ENCODE results near the gene XYLT1.
"Not testable (repeated sequence)": the region's sequence is repeated elsewhere in the genome, so short reads cannot be mapped to it uniquely, and the experiment has no call there.

The XYLT1 gene, protein sequence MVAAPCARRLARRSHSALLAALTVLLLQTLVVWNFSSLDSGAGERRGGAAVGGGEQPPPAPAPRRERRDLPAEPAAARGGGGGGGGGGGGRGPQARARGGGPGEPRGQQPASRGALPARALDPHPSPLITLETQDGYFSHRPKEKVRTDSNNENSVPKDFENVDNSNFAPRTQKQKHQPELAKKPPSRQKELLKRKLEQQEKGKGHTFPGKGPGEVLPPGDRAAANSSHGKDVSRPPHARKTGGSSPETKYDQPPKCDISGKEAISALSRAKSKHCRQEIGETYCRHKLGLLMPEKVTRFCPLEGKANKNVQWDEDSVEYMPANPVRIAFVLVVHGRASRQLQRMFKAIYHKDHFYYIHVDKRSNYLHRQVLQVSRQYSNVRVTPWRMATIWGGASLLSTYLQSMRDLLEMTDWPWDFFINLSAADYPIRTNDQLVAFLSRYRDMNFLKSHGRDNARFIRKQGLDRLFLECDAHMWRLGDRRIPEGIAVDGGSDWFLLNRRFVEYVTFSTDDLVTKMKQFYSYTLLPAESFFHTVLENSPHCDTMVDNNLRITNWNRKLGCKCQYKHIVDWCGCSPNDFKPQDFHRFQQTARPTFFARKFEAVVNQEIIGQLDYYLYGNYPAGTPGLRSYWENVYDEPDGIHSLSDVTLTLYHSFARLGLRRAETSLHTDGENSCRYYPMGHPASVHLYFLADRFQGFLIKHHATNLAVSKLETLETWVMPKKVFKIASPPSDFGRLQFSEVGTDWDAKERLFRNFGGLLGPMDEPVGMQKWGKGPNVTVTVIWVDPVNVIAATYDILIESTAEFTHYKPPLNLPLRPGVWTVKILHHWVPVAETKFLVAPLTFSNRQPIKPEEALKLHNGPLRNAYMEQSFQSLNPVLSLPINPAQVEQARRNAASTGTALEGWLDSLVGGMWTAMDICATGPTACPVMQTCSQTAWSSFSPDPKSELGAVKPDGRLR

DNA sequence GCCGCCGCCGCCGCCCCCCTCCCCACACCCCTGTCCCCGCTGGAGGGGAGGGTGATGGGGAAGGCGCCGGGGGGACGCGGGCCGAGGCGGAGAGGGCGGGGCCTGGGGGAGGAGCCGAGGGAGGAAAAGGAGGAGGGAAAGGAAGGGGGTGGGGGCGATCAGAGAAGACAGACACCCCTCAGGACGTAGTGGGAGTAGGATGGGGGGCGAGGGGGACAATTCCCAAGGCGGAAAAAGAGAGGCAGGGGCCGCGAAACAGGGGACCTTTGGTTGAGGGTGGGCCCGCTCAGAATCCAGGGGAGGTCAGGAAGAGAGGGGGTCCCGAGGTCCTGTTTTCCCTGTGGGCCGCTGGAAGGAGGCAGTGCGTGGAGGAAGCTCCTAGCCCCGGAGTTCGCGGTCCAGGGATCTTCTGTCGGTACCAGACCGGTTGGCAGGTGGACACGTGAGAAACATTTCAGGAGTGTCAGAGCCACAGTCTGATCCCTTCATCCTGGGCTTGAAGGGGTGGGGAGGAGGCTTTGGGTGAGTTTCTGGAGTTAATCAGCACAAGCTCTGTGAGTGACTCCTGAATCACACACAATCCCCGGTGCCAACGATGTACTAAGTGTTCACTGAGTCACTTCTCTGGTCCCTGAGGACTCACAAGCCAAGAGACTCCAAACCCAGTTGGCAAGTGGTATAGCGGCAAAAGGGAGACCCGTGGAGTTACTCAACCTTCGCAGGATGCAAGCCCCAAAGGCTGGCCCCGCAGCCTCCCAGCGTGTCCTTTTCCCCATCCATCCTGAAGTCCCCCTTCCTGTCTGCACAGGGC is at the start of gene XYLT1:
Gene XYLT1, minus strand, starts transcription at position 53 of the 811 bp plus-strand sequence. CDS start 164 bp downstream, outside the sequence.
- DNase-seq (ENCODE audit: low read depth) = peak; percentile 50

DNA sequence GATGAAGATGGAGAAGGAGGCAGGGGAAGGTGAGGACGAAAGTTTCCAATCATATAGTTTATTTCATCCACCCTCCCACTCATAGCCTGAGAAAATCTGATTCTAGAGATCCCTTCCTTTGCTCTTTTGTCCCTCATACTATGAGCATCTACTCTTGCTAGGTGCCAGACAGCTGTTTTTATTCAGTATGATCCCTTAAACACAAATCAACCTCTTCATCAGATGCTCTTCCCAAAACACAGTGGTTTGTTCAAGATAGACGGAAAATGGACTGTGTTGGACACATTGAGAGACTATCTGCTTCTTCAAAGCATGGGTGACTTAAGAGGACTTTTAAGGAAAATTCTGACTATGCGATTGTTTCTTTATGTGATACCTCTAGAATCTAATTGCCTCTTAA is 49.4 kb upstream of the XYLT1 start:
- DNase-seq (ENCODE audit: low read depth) = no peak

DNA sequence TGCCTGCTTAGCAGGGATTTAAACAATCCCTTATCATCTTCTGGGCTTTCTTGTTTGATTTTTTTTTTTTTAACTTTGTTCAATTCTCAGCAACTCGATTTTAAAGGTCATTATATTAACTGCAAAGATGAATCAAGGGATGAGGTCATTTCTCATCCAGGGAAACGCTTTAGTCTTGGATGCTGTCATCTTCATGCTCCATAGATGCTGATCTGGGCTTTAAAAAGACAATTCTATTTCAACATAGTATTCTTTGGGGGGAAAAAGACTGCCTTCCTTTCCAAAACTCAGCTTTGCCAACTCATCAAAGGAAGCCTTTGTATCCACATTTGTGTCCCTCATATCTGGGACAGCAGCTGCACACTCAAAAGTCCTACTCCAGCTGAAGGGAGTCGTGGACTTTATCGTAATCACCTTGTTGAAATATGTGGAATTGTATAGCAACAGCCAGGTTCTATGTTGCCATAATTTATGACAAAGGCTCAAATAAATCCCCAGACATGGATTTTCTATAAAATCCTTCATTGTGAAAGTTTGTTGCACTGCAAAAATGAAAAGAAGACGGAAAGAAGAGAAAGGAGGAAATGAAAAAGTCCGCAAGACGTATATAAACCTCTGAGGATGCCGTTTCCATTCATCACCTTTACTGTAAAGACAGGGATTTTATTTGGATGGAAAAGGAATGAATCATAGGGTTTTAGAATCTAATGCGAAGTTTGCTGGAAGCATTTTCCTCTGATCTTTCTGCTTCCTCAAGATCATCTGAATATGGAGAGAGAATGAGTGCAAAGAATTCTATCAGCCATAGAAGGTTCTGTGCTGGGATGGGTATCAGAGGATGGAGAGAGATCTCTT is 48.6 kb upstream of the XYLT1 start:
- no peak for DNase-seq (ENCODE audit: low read depth)

DNA sequence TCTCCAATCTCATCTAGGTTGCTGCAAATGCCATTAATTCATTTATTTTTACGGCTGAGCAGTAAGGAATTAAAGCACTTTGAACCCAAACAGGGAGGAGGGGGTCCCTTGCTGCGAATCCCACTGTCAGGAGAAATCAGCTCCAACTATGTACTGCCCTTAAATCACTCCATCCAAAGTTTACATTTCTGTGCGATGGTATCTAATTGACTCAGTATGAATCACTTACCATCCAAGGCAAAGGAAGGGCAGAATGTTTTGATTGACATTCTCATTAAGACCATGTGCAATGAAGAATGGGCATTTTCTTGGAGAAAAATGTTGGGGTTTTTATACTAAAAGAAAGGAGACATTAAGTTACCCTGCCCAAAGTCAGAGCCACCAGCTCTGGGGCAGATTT is 47.7 kb upstream of the XYLT1 start:
- no peak for DNase-seq (ENCODE audit: low read depth)

DNA sequence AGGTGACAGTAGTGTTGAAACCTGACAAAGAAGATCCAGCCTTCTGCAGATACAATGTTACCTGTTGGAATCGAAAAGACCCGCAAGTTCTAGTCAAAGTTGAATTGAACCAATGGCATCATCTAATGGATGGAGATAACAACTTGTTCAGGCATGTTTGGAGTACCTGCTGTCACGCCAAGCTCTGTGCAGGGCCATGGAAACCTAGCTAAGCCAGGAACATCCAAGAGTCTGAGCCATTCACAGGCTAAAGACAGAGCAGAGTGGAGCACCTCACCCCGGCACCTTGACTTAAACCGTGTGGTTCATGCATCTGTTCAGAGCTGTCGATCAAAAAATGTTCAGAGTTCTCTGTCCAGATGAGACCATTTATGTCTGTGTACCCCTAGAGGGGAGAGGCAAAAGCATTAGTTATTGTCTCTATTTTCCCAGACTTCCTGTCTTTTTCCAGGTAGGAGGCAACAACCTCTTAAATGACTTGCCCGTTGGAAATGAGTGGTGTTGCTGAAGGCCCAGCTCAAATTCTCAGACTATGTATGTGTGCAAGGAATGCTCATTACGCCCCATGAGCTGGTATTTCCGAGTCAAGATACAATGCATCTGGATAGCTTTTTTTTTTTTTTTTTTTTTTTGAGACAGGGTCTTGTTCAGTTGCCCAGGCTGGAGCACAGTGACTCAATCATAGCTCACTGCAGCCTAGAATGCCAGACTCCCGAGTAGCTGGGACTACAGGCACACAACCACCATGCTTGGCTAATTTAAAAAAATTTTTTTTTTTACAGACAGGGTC is 44.9 kb upstream of the XYLT1 start:
- DNase-seq (ENCODE audit: low read depth) = no peak

DNA sequence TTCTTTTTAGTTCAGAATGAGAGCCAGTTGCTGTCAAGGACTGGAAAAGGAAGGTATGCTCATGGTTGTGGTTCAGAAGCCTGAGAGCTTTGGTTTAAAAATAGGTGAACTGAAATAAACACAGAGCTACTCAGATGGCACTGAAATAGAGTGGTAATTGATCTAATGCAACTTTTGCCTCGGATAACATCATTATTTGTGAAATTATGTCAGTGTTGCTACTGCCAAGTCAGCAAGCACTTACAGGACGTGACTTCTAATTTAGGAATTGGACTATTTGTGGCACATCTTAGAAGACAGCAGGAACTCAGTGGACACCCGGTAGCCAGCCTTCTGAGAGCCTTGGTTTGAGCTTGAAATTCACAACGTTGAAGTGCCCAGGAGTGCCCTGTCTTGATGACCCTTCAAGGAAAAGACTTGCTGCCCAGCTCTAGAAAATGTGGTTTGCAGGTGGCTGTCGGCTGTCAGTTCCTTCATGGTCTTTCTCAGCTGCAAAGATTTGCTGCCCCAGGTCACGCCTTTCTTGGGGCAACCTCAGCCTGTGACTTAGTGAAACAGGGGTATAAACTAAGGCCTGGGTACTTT is 42.0 kb upstream of the XYLT1 start:
- DNase-seq (ENCODE audit: low read depth) = no peak

DNA sequence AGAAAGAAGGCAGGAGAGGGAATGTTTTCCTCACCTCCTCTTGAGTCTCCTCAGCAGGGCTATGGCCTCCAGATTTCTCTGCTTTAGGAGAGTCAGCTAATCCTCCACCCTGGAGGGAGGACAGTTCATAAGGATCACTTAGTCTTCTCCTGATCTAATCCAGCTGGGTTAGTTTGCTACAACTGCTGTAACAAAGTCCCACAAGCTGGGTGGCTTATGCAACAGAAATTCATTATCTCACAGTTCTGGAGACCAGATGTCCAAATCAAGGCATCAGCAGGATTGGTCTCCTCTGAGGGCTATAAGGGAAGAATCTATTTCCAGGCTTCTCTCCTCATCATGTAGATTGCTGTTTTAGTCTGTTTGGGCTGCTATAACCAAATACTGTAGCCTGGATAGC is 40.6 kb upstream of the XYLT1 start:
- no peak for DNase-seq (ENCODE audit: low read depth)

DNA sequence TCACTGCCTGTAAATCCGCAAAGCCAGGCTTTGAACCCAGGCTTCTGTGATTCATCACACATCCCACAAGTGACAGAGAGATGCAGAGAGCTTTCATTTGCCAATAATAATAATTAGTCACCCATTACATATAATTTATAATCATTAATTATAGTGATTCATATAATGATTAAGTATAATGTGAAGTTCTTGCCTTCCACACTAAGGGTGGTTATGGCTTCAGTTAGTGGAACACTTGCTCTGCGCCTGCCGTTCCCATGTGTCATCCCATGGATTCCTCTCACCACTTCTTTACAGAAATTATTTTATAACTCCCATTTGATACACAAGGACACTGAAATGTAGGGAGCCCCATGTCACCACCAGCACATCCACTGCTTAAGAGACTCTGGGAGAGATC is 39.8 kb upstream of the XYLT1 start:
- DNase-seq (ENCODE audit: low read depth) = no peak

DNA sequence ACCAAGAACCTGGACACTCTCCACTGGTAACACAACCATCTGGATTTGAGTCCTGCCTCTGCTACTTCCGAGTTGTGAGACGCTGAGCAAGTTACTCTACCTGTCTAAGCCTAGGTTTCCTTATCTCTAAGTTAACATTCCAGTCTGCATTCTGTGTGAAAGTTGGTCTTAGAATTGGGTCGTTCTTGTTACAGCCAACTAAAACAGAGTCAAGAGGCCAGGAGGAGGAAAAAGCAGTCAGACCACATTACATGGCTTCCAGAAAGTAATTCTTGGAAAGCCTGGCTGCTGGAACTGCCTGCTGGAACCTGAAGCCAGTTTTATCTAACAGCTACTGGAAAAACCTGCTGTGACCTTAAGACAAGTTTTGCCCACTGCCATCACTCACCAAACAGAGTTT is 38.4 kb upstream of the XYLT1 start:
- no peak for DNase-seq (ENCODE audit: low read depth)

DNA sequence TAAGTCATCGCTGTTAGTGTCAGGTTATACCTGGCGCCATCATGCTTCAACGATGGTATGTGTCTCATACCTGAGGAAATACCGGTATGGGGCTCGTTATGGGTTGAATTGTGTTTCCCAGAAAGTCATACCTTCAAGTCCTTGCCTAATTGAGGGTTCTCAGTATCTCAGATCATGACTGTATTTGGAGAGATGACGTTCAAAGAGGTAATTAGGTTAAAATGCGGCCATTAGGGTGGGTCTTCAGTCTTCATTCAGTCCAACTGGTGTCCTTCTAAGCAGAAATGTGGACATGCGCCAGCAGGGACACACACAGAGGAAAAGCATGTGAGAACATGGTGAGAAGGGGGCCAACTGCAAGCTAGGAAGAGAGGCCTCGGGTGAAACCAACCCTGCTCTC is 37.5 kb upstream of the XYLT1 start:
- DNase-seq (ENCODE audit: low read depth) = no peak

DNA sequence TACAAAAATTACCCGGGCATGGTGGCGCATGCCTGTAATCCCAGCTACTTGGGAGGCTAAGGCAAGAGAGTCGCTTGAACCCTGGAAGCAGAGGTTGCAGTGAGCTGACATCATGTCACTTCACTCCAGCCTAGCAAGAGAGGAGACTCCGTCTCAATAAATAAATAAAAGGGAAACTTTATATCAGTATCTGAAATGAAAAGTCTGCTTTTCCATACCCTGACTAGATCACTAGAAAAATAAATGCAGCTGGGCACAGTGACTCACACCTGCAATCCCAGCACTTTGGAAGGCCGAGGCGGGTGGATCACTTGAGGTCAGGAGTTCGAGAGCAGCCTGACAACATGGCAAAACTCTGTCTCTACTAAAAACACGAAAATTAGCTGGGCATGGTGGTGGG is 36.8 kb upstream of the XYLT1 start:
- not testable (repeated sequence) for DNase-seq (ENCODE audit: low read depth)

DNA sequence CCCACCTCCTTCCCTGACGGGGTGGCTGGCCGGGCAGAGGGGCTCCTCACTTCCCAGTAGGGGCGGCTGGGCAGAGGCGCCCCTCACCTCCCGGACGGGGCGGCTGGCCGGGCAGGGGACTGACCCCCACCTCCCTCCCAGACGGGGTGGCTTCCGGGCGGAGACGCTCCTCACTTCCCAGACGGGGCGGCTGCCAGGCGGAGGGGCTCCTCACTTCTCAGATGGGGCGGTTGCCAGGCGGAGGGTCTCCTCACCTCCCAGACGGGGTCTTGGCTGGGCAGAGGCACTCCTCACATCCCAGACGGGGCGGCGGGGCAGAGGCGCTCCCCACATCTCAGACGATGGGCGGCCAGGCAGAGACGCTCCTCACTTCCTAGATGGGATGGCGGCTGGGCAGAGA is 35.1 kb upstream of the XYLT1 start:
- not testable (repeated sequence) for DNase-seq (ENCODE audit: low read depth)

DNA sequence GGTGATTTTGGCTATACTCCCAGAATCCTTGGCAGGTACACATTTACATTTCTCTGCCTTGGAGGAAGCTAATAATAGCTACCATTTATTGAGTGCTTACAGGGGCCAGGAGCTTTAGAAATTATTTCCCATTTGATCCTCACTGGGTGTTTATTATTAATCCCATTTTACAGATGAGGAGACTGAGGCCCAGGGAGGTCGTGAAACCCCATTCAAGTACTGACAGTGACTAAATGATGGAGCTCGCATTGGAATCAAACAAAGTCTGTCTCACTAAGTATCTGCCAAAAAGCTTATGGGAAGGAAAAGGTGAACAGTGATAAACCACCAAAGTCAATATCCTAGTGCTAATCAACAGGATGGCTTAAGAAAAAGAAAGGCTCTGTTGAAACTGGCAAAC is 33.3 kb upstream of the XYLT1 start:
- no peak for DNase-seq (ENCODE audit: low read depth)

DNA sequence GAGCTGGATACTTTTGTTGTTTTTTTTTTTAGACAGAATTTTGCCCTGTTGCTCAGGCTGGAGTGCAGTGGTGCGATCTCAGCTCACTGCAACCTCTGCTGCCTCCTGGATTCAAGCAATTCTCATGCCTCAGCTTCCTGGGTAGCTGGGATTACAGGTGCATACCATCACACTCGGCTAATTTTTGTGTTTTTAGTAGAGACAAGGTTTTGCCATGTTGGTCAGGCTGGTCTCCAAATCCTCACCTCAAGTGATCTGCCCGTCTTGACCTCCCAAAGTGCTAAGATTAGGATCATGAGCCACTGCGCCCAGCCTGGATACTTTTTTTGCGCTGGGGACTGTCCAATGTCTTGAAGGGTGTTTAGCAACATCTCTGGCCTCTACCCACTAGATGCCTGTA is 32.6 kb upstream of the XYLT1 start:
- DNase-seq (ENCODE audit: low read depth) = no peak

DNA sequence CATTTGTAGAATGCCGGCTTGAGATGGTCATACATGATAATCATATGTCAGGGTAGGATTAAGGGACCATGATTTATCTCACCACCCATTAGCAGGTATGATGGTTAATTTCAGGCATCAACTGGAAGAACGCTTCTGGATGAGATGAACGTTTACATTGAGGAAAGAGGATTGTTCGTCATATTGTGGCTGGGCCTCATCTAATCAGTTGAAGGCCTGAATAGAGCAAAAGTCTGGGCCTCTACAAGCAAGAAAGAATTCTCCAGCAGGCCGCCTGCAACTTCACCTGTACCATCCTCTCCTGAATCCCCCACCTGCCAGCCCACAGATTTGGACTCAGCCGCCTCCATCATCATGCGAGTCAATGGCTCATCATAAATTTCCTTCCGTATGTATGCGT is 30.6 kb upstream of the XYLT1 start:
- no peak for DNase-seq (ENCODE audit: low read depth)

DNA sequence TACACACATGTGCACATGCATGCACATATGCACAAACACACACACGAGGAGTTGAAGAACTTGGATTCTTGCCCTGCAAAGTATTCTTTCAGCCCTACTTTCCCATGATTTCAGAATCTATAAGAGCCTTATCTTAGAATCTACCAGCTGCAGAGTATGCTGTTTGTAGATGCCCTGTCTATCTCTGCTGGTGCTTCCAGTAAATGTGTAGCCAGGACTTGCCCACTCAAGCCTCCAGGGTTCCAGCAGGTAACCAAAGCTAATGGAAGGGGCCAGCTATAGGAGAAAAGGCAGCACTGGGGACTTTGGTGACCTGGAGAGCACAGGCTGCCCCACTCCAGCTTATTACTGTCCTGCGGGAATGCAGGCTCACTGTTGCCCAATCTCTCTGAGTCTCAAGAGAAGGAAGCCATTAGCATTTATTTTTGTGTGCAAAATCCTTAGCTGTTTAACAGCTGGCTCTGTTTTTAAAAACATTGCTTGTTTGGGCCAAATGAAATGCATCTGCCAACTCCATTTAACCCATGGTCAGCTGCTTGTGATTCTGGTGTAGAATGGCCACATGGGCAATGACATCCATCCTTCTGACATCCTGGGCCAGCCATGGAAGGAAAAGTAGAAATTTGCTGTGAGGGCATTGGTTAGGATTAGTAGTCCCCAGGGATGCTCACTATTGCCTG is 28.6 kb upstream of the XYLT1 start:
- no peak for DNase-seq (ENCODE audit: low read depth)

DNA sequence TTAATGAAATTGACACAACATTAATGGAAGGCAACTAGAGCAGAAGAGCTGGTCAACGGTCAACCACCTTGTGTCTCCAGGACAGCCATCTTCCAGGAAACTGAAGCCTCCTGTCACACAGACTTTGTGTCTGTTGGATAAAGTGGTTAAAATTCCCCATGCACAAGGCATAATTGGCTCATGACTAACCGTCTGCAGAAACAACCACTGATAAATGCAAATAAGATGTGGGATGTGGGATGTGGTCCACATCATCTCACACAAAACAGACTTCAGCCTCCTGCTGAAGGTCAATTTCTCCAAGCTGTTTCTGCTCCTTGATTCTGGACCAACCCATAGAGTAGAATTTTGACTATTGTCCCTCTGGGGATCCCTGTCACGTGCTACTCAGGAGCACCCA is 26.9 kb upstream of the XYLT1 start:
- DNase-seq (ENCODE audit: low read depth) = no peak

DNA sequence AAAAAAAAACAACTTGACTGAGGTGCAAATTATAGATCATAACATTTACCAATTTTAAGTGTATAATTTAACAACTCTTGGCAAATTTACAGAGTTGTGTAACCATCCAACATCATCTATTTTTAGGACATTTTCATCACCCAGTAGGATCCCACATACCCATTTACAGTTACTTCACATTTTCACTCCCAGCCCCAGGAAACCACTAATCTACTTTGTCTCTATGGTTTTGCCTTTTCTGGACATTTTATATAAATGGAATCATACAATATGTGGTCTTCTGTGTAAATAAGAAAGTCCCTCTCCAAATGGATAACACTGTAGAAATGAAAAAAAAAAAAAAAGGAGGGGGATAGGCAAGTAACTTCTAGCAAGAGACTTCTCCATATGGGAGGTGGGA is 26.1 kb upstream of the XYLT1 start:
- DNase-seq (ENCODE audit: low read depth) = no peak

DNA sequence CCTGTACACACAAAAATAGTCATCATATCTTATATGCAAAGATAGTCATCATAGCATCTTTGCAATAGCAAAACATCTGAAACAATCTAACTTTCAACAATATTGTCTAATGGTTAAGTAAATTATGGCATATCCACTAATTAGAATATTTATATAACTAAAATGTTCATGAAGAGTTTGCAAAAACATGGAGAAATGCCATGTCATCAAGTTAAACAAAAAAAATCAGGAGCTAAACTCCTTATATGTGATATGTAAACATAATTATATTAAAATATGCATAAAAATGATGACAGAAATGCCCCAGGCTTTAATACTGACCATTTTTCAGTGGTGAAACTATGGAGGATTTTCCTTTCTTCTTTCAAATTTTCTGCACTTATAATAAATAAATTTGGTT is 22.3 kb upstream of the XYLT1 start:
- no peak for DNase-seq (ENCODE audit: low read depth)

Measured in activated T-cell treated with anti-CD3 and anti-CD28 coated beads for 1 hour (primary cell).